ENCODE results near the gene GRPEL1. TPM values are rescaled to one million over a fixed set of nuclear protein-coding genes. Genes with fewer than 3 reads are reported as not detected.

Gene GRPEL1
- total RNA-seq, 2 donors from 2014 or later: 26.7 to 40.1 TPM

- DNase-seq (ENCODE audit: low spot score) (no peak), ATAC-seq (ENCODE audit: insufficient number of reproducible peaks, low FRiP score, low read depth) (no peak)
- H3K36me3 ChIP-seq: peaks cover 28% of the 10 kb centered on the region
- H3K27ac ChIP-seq: no peak overlapping the region
- TF ChIP-seq CTCF (IDR thresholded peaks at IDR 0.05): no peak
- H3K27me3 ChIP-seq (replicated peaks; ENCODE audit: insufficient read depth): no peaks in the 10 kb centered on the region
- no peak overlapping the region for H3K4me3 ChIP-seq
- H3K4me1 ChIP-seq (ENCODE audit: control insufficient read depth in 1 of 2, low read depth in 2 of 2): no peaks in the 10 kb centered on the region
- H3K9me3 ChIP-seq: no peaks in the 10 kb centered on the region
Measured at GRCh38 chr4:7018281-7018680, 49.6 kb downstream of the GRPEL1 start.

DNA sequence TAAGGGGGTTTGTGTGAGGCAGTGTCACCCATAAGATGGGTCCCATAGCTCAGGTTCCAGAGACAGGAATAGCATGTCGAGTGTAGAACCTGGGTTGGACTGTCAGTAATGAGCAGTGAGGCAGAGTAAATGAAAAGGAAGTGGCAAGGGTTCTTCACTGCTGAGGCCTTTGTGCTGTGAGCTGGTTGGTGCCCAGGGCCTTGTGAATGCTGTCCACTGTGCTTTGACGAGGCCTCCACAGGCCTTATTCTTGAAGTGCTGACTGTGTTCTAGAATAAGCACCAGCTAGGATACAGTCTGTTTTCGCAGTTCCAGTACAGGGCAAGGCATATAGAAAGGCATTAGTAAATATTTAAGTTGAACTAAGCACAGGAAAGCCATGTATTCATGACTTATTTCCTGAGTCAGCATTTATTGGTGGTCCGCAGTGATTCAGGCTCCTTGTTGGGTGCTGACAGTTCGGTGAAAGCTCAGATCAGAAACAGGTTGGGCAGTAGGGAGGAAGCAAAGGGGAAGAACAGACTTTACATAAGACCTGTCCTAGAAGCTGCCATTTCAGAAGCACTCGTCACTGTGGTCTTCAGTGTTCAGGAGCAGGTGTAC lies 50.3 kb downstream of the GRPEL1 start:
- ATAC-seq (ENCODE audit: insufficient number of reproducible peaks, low FRiP score, low read depth) (no peak), DNase-seq (ENCODE audit: low spot score) (no peak)
- Histone ChIP-seq H3K36me3 (peaks cover 31% of the 10 kb centered on the region), H3K27me3 (replicated peaks; ENCODE audit: insufficient read depth) (no peaks in the 10 kb centered on the region), H3K4me3 (no peak overlapping the region), H3K4me1 (ENCODE audit: control insufficient read depth in 1 of 2, low read depth in 2 of 2) (no peaks in the 10 kb centered on the region), H3K9me3 (no peaks in the 10 kb centered on the region), H3K27ac (no peak overlapping the region)
- no peak for TF ChIP-seq CTCF (IDR thresholded peaks at IDR 0.05)

GRCh38 chr4:7016512-7016911 lies 51.4 kb downstream of the GRPEL1 start:
- H3K36me3 ChIP-seq: peaks cover 31% of the 10 kb centered on the region

GRCh38 chr4:7016086-7016485 lies 51.8 kb downstream of the GRPEL1 start:
- TF ChIP-seq CTCF (IDR thresholded peaks at IDR 0.05): no peak
- Histone ChIP-seq H3K4me1 (ENCODE audit: control insufficient read depth in 1 of 2, low read depth in 2 of 2) (no peaks in the 10 kb centered on the region), H3K27ac (no peak overlapping the region), H3K9me3 (no peaks in the 10 kb centered on the region), H3K4me3 (no peak overlapping the region), H3K36me3 (peaks cover 33% of the 10 kb centered on the region), H3K27me3 (replicated peaks; ENCODE audit: insufficient read depth) (no peaks in the 10 kb centered on the region)
- DNase-seq (ENCODE audit: low spot score) (no peak), ATAC-seq (ENCODE audit: insufficient number of reproducible peaks, low FRiP score, low read depth) (no peak)

More at GRCh38 chr4:7016512-7016911, 51.4 kb downstream of the GRPEL1 start:
- no peak for ATAC-seq (ENCODE audit: insufficient number of reproducible peaks, low FRiP score, low read depth)
- no peak for TF ChIP-seq CTCF (IDR thresholded peaks at IDR 0.05)
- DNase-seq (ENCODE audit: low spot score): no peak
- Histone ChIP-seq H3K27ac (no peak overlapping the region), H3K27me3 (replicated peaks; ENCODE audit: insufficient read depth) (no peaks in the 10 kb centered on the region), H3K4me3 (no peak overlapping the region), H3K4me1 (ENCODE audit: control insufficient read depth in 1 of 2, low read depth in 2 of 2) (no peaks in the 10 kb centered on the region), H3K9me3 (no peaks in the 10 kb centered on the region)

GRCh38 chr4:7015383-7016035 lies 52.4 kb downstream of the GRPEL1 start:
- H3K9me3 ChIP-seq: no peaks in the 10 kb centered on the region
- no peak for DNase-seq (ENCODE audit: low spot score)
- ATAC-seq (ENCODE audit: insufficient number of reproducible peaks, low FRiP score, low read depth): no peak
- H3K4me3 ChIP-seq: no peak overlapping the region
- TF ChIP-seq CTCF (IDR thresholded peaks at IDR 0.05): no peak
- peaks cover 36% of the 10 kb centered on the region for H3K36me3 ChIP-seq
- H3K27me3 ChIP-seq (replicated peaks; ENCODE audit: insufficient read depth): no peaks in the 10 kb centered on the region
- no peak overlapping the region for H3K27ac ChIP-seq
- H3K4me1 ChIP-seq (ENCODE audit: control insufficient read depth in 1 of 2, low read depth in 2 of 2): no peaks in the 10 kb centered on the region
